H1 (cell line): Measurements from ENCODE around the gene STXBP4. TPM values are rescaled to one million over a fixed set of nuclear protein-coding genes. Genes with fewer than 3 reads are reported as not detected.

Experiments
- CTCF ChIA-PET: fragments of 300-600 bp; sonication (Branson Sonifier 250); formaldehyde crosslinking; loops from one replicate; lab custom pipeline; 2021; ENCODE audit not compliant: partially characterized antibody; lab: Charles Lee
- POLR2A ChIA-PET: fragments of 300-600 bp; sonication (Branson Sonifier 250); formaldehyde crosslinking; loops from one replicate; lab custom pipeline; 2021; ENCODE audit warnings: inconsistent platforms; ENCODE audit not compliant: partially characterized antibody; lab: Charles Lee
- DNase-seq, 2 experiments: peaks; one replicate each; pipeline versions ENCODE4 v3.0.0 to v3.0.0-alpha.2; 2010 to 2022; ENCODE audit warnings: low spot score in 2 of 2, low read depth in 1 of 2, mixed read lengths in 1 of 2
- FAIRE-seq: peaks from 2 replicates; lab custom pipeline; 2011; peaks lifted over from hg19 to GRCh38; lab: Jason Lieb, UNC
- H2AFZ ChIP-seq: 2 replicates; pipeline ENCODE4 v1.8.1; 2012; ENCODE audit warnings: low read length, inconsistent platforms
- H2AK5ac ChIP-seq: 2 replicates; pipeline ENCODE4 v1.6.1; 2013; ENCODE audit warnings: low read depth, low read length
- H2BK120ac ChIP-seq: replicated peaks from 2 replicates; pipeline ENCODE3; 2013; ENCODE audit warnings: low read depth, low read length, inconsistent platforms
- H2BK12ac ChIP-seq: 2 replicates; pipeline ENCODE4 v1.6.1; 2013; ENCODE audit warnings: low read depth, low read length
- H2BK15ac ChIP-seq: 2 replicates; pipeline ENCODE4 v1.6.1; 2013; ENCODE audit warnings: low read length
- H2BK20ac ChIP-seq: 2 replicates; pipeline ENCODE4 v1.6.1; 2013; ENCODE audit warnings: low read length
- H2BK5ac ChIP-seq: 2 replicates; pipeline ENCODE4 v1.6.1; 2013; ENCODE audit warnings: low read depth, low read length
- H3K14ac ChIP-seq: 2 replicates; pipeline ENCODE4 v1.6.1; 2013; ENCODE audit warnings: inconsistent platforms; ENCODE audit not compliant: insufficient read length
- H3K18ac ChIP-seq: 2 replicates; pipeline ENCODE4 v1.6.1; 2013; ENCODE audit warnings: low read length; ENCODE audit errors: extremely low read depth
- H3K23ac ChIP-seq: 2 replicates; pipeline ENCODE4 v1.6.1; 2013; ENCODE audit warnings: inconsistent platforms; ENCODE audit not compliant: insufficient read length
- H3K23me2 ChIP-seq: 2 replicates; pipeline ENCODE4 v1.6.1; 2013; ENCODE audit warnings: low read depth, low read length
- H3K27ac ChIP-seq: 2 replicates; pipeline ENCODE4 v1.6.1; 2011; ENCODE audit warnings: low read depth, low read length, inconsistent platforms
- H3K27me3 ChIP-seq, 4 experiments: replicated peaks in 1 of 4; 1 replicate in 1 of 4; 2 replicates in 3 of 4; pipeline versions ENCODE4 v1.6.1 to v1.8.1; 2011 to 2013; ENCODE audit warnings: low read length in 3 of 4, mild to moderate bottlenecking in 3 of 4, inconsistent platforms in 2 of 4, mixed read lengths in 2 of 4, moderate library complexity in 1 of 4; ENCODE audit not compliant: control insufficient read depth in 3 of 4, insufficient read depth in 3 of 4; ENCODE audit errors: extremely low read depth in 1 of 4
- H3K36me3 ChIP-seq, 4 experiments: 2 replicates each; pipeline versions ENCODE4 v1.6.1 to v1.8.1; 2011 to 2013; ENCODE audit warnings: mild to moderate bottlenecking in 4 of 4, low read length in 3 of 4, moderate library complexity in 2 of 4, control low read depth in 1 of 4, inconsistent platforms in 1 of 4; ENCODE audit not compliant: insufficient read depth in 4 of 4, control insufficient read depth in 2 of 4
- H3K4ac ChIP-seq: replicated peaks from 2 replicates; pipeline ENCODE3; 2013; ENCODE audit warnings: low read length, low read depth, mixed read lengths, inconsistent platforms; ENCODE audit not compliant: insufficient read length
- H3K4me1 ChIP-seq, 4 experiments: replicated peaks in 1 of 4; 1 replicate in 1 of 4; 2 replicates in 3 of 4; pipeline versions ENCODE4 v1.6.1 to v1.8.1; 2011 to 2013; ENCODE audit warnings: low read length in 3 of 4, inconsistent platforms in 2 of 4, mixed read lengths in 1 of 4; ENCODE audit not compliant: insufficient read depth in 4 of 4, control insufficient read depth in 3 of 4
- H3K4me2 ChIP-seq, 2 experiments: 2 replicates each; pipeline versions ENCODE4 v1.6.1 to v1.8.1; 2011 to 2013; ENCODE audit warnings: low read depth in 2 of 2, low read length in 2 of 2, control low read depth in 1 of 2, inconsistent platforms in 1 of 2, mild to moderate bottlenecking in 1 of 2; ENCODE audit not compliant: insufficient read depth in 1 of 2
- H3K4me3 ChIP-seq, 4 experiments: fragments of 200-600, 300-600 bp in 1 of 4; sonication (generic), shearing (Covaris generic), sonication (Bioruptor Twin) in 1 of 4; 2 replicates each; pipeline versions ENCODE4 v1.5.1 to v1.8.1; 2011 to 2016; ENCODE audit warnings: low read length in 4 of 4, low read depth in 3 of 4, control low read depth in 2 of 4, inconsistent platforms in 2 of 4, mild to moderate bottlenecking in 2 of 4, mixed read lengths in 1 of 4, moderate library complexity in 1 of 4; ENCODE audit not compliant: insufficient read depth in 2 of 4; ENCODE audit errors: extremely low read depth in 1 of 4
- H3K56ac ChIP-seq: replicated peaks from 2 replicates; pipeline ENCODE3; 2013; ENCODE audit warnings: low read depth, mild to moderate bottlenecking, mixed read lengths, low read length, inconsistent platforms; ENCODE audit not compliant: insufficient read length
- H3K79me1 ChIP-seq: 2 replicates; pipeline ENCODE4 v1.6.1; 2013; ENCODE audit warnings: low read depth, low read length, control low read depth
- H3K79me2 ChIP-seq, 2 experiments: 2 replicates each; pipeline versions ENCODE4 v1.6.1 to v1.8.1; 2012 to 2013; ENCODE audit warnings: low read length in 2 of 2, mild to moderate bottlenecking in 2 of 2, inconsistent platforms in 1 of 2; ENCODE audit not compliant: insufficient read depth in 2 of 2, control insufficient read depth in 1 of 2
- H3K9ac ChIP-seq, 4 experiments: replicated peaks in 1 of 4; 1 replicate in 1 of 4; 2 replicates in 3 of 4; pipeline versions ENCODE4 v1.6.1 to v1.8.1; 2011 to 2013; ENCODE audit warnings: low read depth in 3 of 4, low read length in 3 of 4, control low read depth in 2 of 4, mild to moderate bottlenecking in 2 of 4, moderate library complexity in 2 of 4, inconsistent platforms in 1 of 4; ENCODE audit errors: extremely low read depth in 1 of 4
- H3K9me3 ChIP-seq, 2 experiments: 2 replicates each; pipeline versions ENCODE4 v1.6.1 to v1.8.1; 2012 to 2013; ENCODE audit warnings: mild to moderate bottlenecking in 2 of 2, moderate library complexity in 2 of 2, control low read depth in 1 of 2, inconsistent platforms in 1 of 2, low read depth in 1 of 2, low read length in 1 of 2, mixed read lengths in 1 of 2; ENCODE audit not compliant: insufficient read depth in 2 of 2
- H4K20me1 ChIP-seq, 2 experiments: replicated peaks in 1 of 2; 2 replicates each; pipeline versions ENCODE3 to v1.8.1; 2011 to 2013; ENCODE audit warnings: inconsistent platforms in 2 of 2, low read length in 2 of 2, mild to moderate bottlenecking in 1 of 2; ENCODE audit not compliant: insufficient read depth in 2 of 2, control insufficient read depth in 1 of 2
- H4K5ac ChIP-seq: 2 replicates; pipeline ENCODE4 v1.6.1; 2013; ENCODE audit warnings: low read length, low read depth, mixed read lengths, inconsistent platforms; ENCODE audit not compliant: insufficient read length
- H4K8ac ChIP-seq: 2 replicates; pipeline ENCODE4 v1.8.0; 2013; ENCODE audit warnings: mild to moderate bottlenecking, moderate library complexity, low read length, inconsistent platforms; ENCODE audit not compliant: insufficient read depth; ENCODE audit errors: extremely low read depth
- H4K91ac ChIP-seq: replicated peaks from 2 replicates; pipeline ENCODE3; 2013; ENCODE audit warnings: low read length, mixed read lengths, inconsistent platforms; ENCODE audit not compliant: insufficient read length
- CEBPB ChIP-seq: IDR thresholded peaks from 2 replicates; pipeline ENCODE4 v1.6.1; 2012; ENCODE audit warnings: low read depth, low read length
- MAFK ChIP-seq: IDR thresholded peaks from 2 replicates; pipeline ENCODE4 v1.6.1; 2012; ENCODE audit warnings: low read depth, mild to moderate bottlenecking, improper control_type of control experiment, low read length
- RFX5 ChIP-seq: IDR thresholded peaks from 2 replicates; pipeline ENCODE4 v1.6.1; 2011; ENCODE audit warnings: low read depth, low read length, improper control_type of control experiment, borderline replicate concordance
- SIN3A ChIP-seq, 2 experiments: IDR thresholded peaks in 1 of 2; conservative IDR thresholded peaks in 1 of 2; 2 replicates each; pipeline ENCODE4 v1.6.1; 2011 to 2012; ENCODE audit warnings: low read length in 2 of 2, improper control_type of control experiment in 1 of 2, low read depth in 1 of 2, mild to moderate bottlenecking in 1 of 2
- WGBS, 2 experiments: shearing (Covaris generic) in 1 of 2; methylation state at CpG; one replicate each; pipeline versions ENCODE4 v1.1.6 to v1.1.7; 2013 to 2015; ENCODE audit warnings: low lambda C conversion rate in 2 of 2, mixed read lengths in 2 of 2, inconsistent platforms in 1 of 2, low coverage in 1 of 2, missing lambda C conversion rate in 1 of 2; ENCODE audit not compliant: insufficient replicate concordance in 2 of 2, insufficient coverage in 1 of 2, insufficient read length in 1 of 2; ENCODE audit errors: extremely low coverage in 1 of 2, missing lambda C conversion rate in 1 of 2; 5-methylcytosine and 5-hydroxymethylcytosine counted together
- polyA plus RNA-seq, 7 experiments: library from polyadenylated mRNA; depleted of rRNA in 3 of 7; stranded (reverse) in 5 of 7; unstranded in 2 of 7; fragments of >200 nt in 5 of 7; fragments of 200-250 nt in 2 of 7; gene quantifications; 1 replicate in 5 of 7; 2 replicates in 1 of 7; 4 replicates in 1 of 7; pipeline versions ENCODE4 v1.2.1 to v1.2.3, GENCODE V29; 2011 to 2013; ENCODE audit warnings: missing spikeins in 2 of 7, mixed read lengths in 2 of 7
- total RNA-seq: library from RNA; stranded (reverse); fragmentation: NEBNext Ultra II Directional; extraction: Animal tissue kit (Norgen Biotek cat#: 25700); gene quantifications from 2 replicates; pipeline ENCODE4 v1.2.1, GENCODE V29; 2021

The STXBP4 gene
- total and polyA plus RNA-seq, 2 of the 8 experiments (the other 6 are each of a cell fraction or from before 2014, with no cell fraction given) = 3.2 to 18.5 TPM

- POLR2A ChIA-PET = no interaction called here
- no peaks in the 10 kb centered on the region for H3K79me1 ChIP-seq
These were observed 31.1 kb upstream of the STXBP4 start for GRCh38 chr17:54937426-54937825.

More at GRCh38 chr17:54937426-54937825, 31.1 kb upstream of the STXBP4 start:
- Histone ChIP-seq H3K4ac (no peak overlapping the region), H3K4me1 (no peaks in the 10 kb centered on the region), H3K23ac (no peak overlapping the region), H3K18ac (no peak overlapping the region), H2AFZ (no peak overlapping the region), H3K27ac (no peak overlapping the region), H4K91ac (no peak overlapping the region), H2BK12ac (no peak overlapping the region), H3K27me3 (no peaks in the 10 kb centered on the region), H4K20me1 (no peaks in the 10 kb centered on the region), H2BK120ac (no peak overlapping the region), H2AK5ac (no peak overlapping the region), H4K8ac (no peak overlapping the region), H3K4me2 (no peak overlapping the region), H2BK15ac (no peak overlapping the region), H3K9ac (no peak overlapping the region), H3K79me2 (no peaks in the 10 kb centered on the region), H3K9me3 (no peaks in the 10 kb centered on the region), H3K4me3 (no peak overlapping the region), H3K36me3 (peaks cover 25 to 67% (median 62%) of the 10 kb centered on the region in 4 experiments), H3K14ac (no peak overlapping the region), H3K23me2 (no peaks in the 10 kb centered on the region), H2BK5ac (no peak overlapping the region), H3K56ac (no peak overlapping the region), H4K5ac (no peak overlapping the region), H2BK20ac (no peak overlapping the region)
- CTCF ChIA-PET = no interaction called here
- TF ChIP-seq RFX5 (no peak), CEBPB (no peak), SIN3A (conservative IDR thresholded peaks at IDR 0.05 in 1 of 2, IDR thresholded peaks at IDR 0.05 in 1 of 2; ENCODE audit: low read depth in 1 of 2, low read length in 2 of 2) (no peak), MAFK (no peak)
- no peak for FAIRE-seq
- WGBS, 2 experiments = 88% methylated on average over 1 of the region's 1 CpG; no CpG with 5 or more reads in 1 of the 2 experiments
- no peak for DNase-seq
